ENCODE results near the gene XG. TPM values are rescaled to one million over a fixed set of nuclear protein-coding genes. Genes with fewer than 3 reads are reported as not detected.

Gene XG
- total RNA-seq, 2 experiments from 2014 or later = not detected

GRCh38 chrX:2828959-2829411 lies 77.1 kb downstream of the XG start:
- DNase-seq (no peak), ATAC-seq (no peak)
- H3K4me3 Mint-ChIP-seq = no peak overlapping the region
- no peaks in the 10 kb centered on the region for H3K36me3 Mint-ChIP-seq (ENCODE audit: low read depth)
- ChIA-PET CTCF (no interaction called here), POLR2A (no interaction called here)
- no peaks in the 10 kb centered on the region for H3K9me3 Mint-ChIP-seq (ENCODE audit: low read depth)
- intact Hi-C loops (cut with DNase I, micrococcal nuclease) = no loop called here
- H3K27me3 Mint-ChIP-seq = peaks cover 12% of the 10 kb centered on the region
- no peaks in the 10 kb centered on the region for H3K4me1 Mint-ChIP-seq
- no peak overlapping the region for H3K27ac Mint-ChIP-seq

- ChIA-PET CTCF (no interaction called here), POLR2A (no interaction called here)
- no peak for DNase-seq
- no peak overlapping the region for H3K27ac Mint-ChIP-seq
- H3K27me3 Mint-ChIP-seq = peaks cover 12% of the 10 kb centered on the region
- no peak overlapping the region for H3K4me3 Mint-ChIP-seq
- ATAC-seq = no peak
- no peaks in the 10 kb centered on the region for H3K36me3 Mint-ChIP-seq (ENCODE audit: low read depth)
- intact Hi-C loops (cut with DNase I, micrococcal nuclease) = no loop called here
- no peaks in the 10 kb centered on the region for H3K9me3 Mint-ChIP-seq (ENCODE audit: low read depth)
- H3K4me1 Mint-ChIP-seq = no peaks in the 10 kb centered on the region
Measured at GRCh38 chrX:2829469-2830246, 77.8 kb downstream of the XG start.

- no peaks in the 10 kb centered on the region for H3K9me3 Mint-ChIP-seq (ENCODE audit: low read depth)
- ChIA-PET CTCF (no interaction called here), POLR2A (no interaction called here)
- H3K27ac Mint-ChIP-seq = no peak overlapping the region
- H3K4me3 Mint-ChIP-seq = no peak overlapping the region
- ATAC-seq (no peak), DNase-seq (no peak)
- H3K4me1 Mint-ChIP-seq = no peaks in the 10 kb centered on the region
- peaks cover 14% of the 10 kb centered on the region for H3K27me3 Mint-ChIP-seq
- intact Hi-C loops (cut with DNase I, micrococcal nuclease) = no loop called here
- H3K36me3 Mint-ChIP-seq (ENCODE audit: low read depth) = no peaks in the 10 kb centered on the region
Measured at GRCh38 chrX:2831471-2832228, 79.8 kb downstream of the XG start.

DNA sequence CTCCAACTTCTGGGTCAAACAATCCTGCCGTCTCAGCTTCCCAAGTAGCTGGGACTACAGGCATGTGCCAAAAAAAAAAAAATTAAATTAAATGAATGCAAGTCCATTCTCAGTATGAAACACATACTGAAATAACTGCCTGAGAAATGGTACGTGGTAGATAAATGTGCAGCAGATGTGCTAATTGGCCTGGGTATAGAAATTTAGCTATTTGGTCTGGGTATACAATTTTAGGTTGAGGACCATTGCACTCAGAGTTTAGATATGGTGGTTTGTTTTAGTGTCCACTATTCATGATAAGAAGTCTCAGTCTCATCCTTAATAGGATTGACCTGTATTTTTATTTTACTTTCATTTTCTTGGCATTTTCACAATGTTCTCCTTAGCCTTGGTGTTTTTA lies 86.1 kb downstream of the XG start:
- no peak for ATAC-seq
- intact Hi-C loops (cut with DNase I, micrococcal nuclease) = no loop called here
- POLR2A ChIA-PET = no interaction called here

DNA sequence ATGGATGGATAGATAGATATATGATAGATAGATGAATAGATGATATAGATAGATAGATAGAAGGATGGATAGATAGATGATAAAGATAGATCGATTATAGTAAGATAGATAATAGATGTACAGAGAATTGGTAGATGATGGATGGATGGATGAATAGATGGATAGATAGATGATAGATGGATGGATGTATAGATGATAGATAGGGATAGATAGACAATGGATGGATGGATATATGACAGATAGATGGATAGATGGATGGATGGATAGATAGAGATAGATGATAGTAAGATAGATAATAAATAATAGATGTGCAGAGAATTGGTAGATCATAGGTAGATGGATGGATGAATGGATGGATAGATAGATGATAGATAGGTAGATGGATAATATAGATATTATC lies 89.1 kb downstream of the XG start:
- H3K36me3 Mint-ChIP-seq (ENCODE audit: low read depth) = no peaks in the 10 kb centered on the region
- peaks cover 7% of the 10 kb centered on the region for H3K9me3 Mint-ChIP-seq (ENCODE audit: low read depth)
- POLR2A ChIA-PET = no interaction called here
- intact Hi-C loops (cut with DNase I, micrococcal nuclease) = no loop called here
- no peak overlapping the region for H3K4me3 Mint-ChIP-seq
- no peaks in the 10 kb centered on the region for H3K4me1 Mint-ChIP-seq
- CTCF ChIA-PET = no interaction called here
- DNase-seq = no peak
- no peak for ATAC-seq
- no peak overlapping the region for H3K27ac Mint-ChIP-seq
- peaks cover 5% of the 10 kb centered on the region for H3K27me3 Mint-ChIP-seq

More for the DNA sequence above, 86.1 kb downstream of the XG start:
- H3K4me3 Mint-ChIP-seq = no peak overlapping the region
- DNase-seq = no peak
- H3K4me1 Mint-ChIP-seq = no peaks in the 10 kb centered on the region
- CTCF ChIA-PET = no interaction called here
- H3K27ac Mint-ChIP-seq = no peak overlapping the region
- H3K27me3 Mint-ChIP-seq = peaks cover 9% of the 10 kb centered on the region
- H3K36me3 Mint-ChIP-seq (ENCODE audit: low read depth) = no peaks in the 10 kb centered on the region
- peaks cover 7% of the 10 kb centered on the region for H3K9me3 Mint-ChIP-seq (ENCODE audit: low read depth)

GRCh38 chrX:2841537-2841936 lies 89.7 kb downstream of the XG start:
- ChIA-PET POLR2A (no interaction called here), CTCF (interaction anchor here (0.7 kb wide), 1 partner anchor 67 kb away, joined by 4 read pairs; no protein-coding TSS in a partner anchor)
- intact Hi-C loops (cut with DNase I, micrococcal nuclease) = no loop called here
- H3K36me3 Mint-ChIP-seq (ENCODE audit: low read depth) = no peaks in the 10 kb centered on the region
- no peak for ATAC-seq
- no peak for DNase-seq
- peaks cover 7% of the 10 kb centered on the region for H3K9me3 Mint-ChIP-seq (ENCODE audit: low read depth)
- no peak overlapping the region for H3K27ac Mint-ChIP-seq
- peaks cover 5% of the 10 kb centered on the region for H3K27me3 Mint-ChIP-seq
- no peaks in the 10 kb centered on the region for H3K4me1 Mint-ChIP-seq
- H3K4me3 Mint-ChIP-seq = no peak overlapping the region

GRCh38 chrX:2846992-2847391 lies 95.2 kb downstream of the XG start:
- Mint-ChIP-seq H3K36me3 (ENCODE audit: low read depth) (no peaks in the 10 kb centered on the region), H3K4me3 (no peak overlapping the region), H3K27me3 (peaks cover 3% of the 10 kb centered on the region), H3K4me1 (no peaks in the 10 kb centered on the region), H3K27ac (no peak overlapping the region), H3K9me3 (ENCODE audit: low read depth) (no peaks in the 10 kb centered on the region)
- POLR2A ChIA-PET = no interaction called here
- CTCF ChIA-PET = no interaction called here
- DNase-seq (no peak), ATAC-seq (no peak)
- intact Hi-C loops (cut with DNase I, micrococcal nuclease) = no loop called here

GRCh38 chrX:2848871-2849301 lies 97.0 kb downstream of the XG start:
- no peaks in the 10 kb centered on the region for H3K36me3 Mint-ChIP-seq (ENCODE audit: low read depth)
- no peak for ATAC-seq
- H3K4me3 Mint-ChIP-seq = no peak overlapping the region
- CTCF ChIA-PET = no interaction called here
- POLR2A ChIA-PET = no interaction called here
- H3K4me1 Mint-ChIP-seq = no peaks in the 10 kb centered on the region
- DNase-seq = no peak
- H3K27me3 Mint-ChIP-seq = peaks cover 3% of the 10 kb centered on the region
- intact Hi-C loops (cut with DNase I, micrococcal nuclease) = no loop called here
- H3K27ac Mint-ChIP-seq = no peak overlapping the region
- no peaks in the 10 kb centered on the region for H3K9me3 Mint-ChIP-seq (ENCODE audit: low read depth)

- POLR2A ChIA-PET = interaction anchor here (0.7 kb wide), 1 partner anchor 446 kb away, joined by 3 read pairs; no protein-coding TSS in a partner anchor
- Mint-ChIP-seq H3K36me3 (ENCODE audit: low read depth) (no peaks in the 10 kb centered on the region), H3K27ac (no peak overlapping the region), H3K27me3 (no peaks in the 10 kb centered on the region), H3K4me3 (no peak overlapping the region), H3K4me1 (no peaks in the 10 kb centered on the region), H3K9me3 (ENCODE audit: low read depth) (no peaks in the 10 kb centered on the region)
- CTCF ChIA-PET = no interaction called here
- no peak for DNase-seq
- intact Hi-C loops (cut with DNase I, micrococcal nuclease) = no loop called here
- ATAC-seq = no peak
Measured at GRCh38 chrX:2854918-2855317, 103.1 kb downstream of the XG start.

GRCh38 chrX:2855761-2856160 lies 103.9 kb downstream of the XG start:
- Mint-ChIP-seq H3K27me3 (no peaks in the 10 kb centered on the region), H3K4me1 (no peaks in the 10 kb centered on the region), H3K4me3 (no peak overlapping the region), H3K36me3 (ENCODE audit: low read depth) (no peaks in the 10 kb centered on the region), H3K27ac (no peak overlapping the region), H3K9me3 (ENCODE audit: low read depth) (no peaks in the 10 kb centered on the region)
- intact Hi-C loops (cut with DNase I, micrococcal nuclease) = no loop called here
- POLR2A ChIA-PET = no interaction called here
- ATAC-seq = no peak
- CTCF ChIA-PET = no interaction called here
- DNase-seq = no peak

DNA sequence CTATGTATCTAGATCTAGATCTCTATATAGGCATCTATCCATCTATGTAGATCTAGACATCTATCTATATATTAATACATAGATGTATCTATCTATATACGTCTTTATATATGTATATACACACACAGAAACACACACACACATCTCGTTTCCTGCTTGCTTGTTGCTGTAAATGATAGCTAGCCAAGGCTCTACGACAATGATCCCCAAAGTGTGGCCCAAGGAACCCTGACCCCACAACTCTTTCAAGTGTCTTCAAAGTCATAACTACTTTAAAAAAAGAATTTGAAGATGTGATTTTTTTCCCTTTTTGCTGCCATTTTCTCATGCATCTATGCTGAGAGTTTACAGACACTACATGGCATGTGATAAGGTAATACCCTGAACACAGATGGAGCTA lies 105.7 kb downstream of the XG start:
- intact Hi-C loops (cut with DNase I, micrococcal nuclease) = no loop called here
- H3K4me3 Mint-ChIP-seq = no peak overlapping the region
- H3K9me3 Mint-ChIP-seq (ENCODE audit: low read depth) = no peaks in the 10 kb centered on the region
- no peak for ATAC-seq
- POLR2A ChIA-PET = no interaction called here
- DNase-seq = no peak
- CTCF ChIA-PET = no interaction called here
- H3K4me1 Mint-ChIP-seq = no peaks in the 10 kb centered on the region
- no peak overlapping the region for H3K27ac Mint-ChIP-seq
- no peaks in the 10 kb centered on the region for H3K27me3 Mint-ChIP-seq
- no peaks in the 10 kb centered on the region for H3K36me3 Mint-ChIP-seq (ENCODE audit: low read depth)

- Mint-ChIP-seq H3K27me3 (no peaks in the 10 kb centered on the region), H3K4me1 (no peaks in the 10 kb centered on the region), H3K36me3 (ENCODE audit: low read depth) (no peaks in the 10 kb centered on the region), H3K9me3 (ENCODE audit: low read depth) (no peaks in the 10 kb centered on the region), H3K27ac (no peak overlapping the region), H3K4me3 (no peak overlapping the region)
- intact Hi-C loops (cut with DNase I, micrococcal nuclease) = no loop called here
- ATAC-seq = no peak
- DNase-seq = no peak
- ChIA-PET CTCF (no interaction called here), POLR2A (no interaction called here)
Measured at GRCh38 chrX:2859197-2859797, 107.5 kb downstream of the XG start.

Data from activated CD4-positive, alpha-beta T cell treated with anti-CD3 and anti-CD28 coated beads for 36 hours (primary cell).